IMR-90 (cell line): ENCODE data around the gene ADSS1. TPM values are rescaled to one million over a fixed set of nuclear protein-coding genes. Genes with fewer than 3 reads are reported as not detected.

Experiments
- ATAC-seq: fragments of 200-7000 bp; cut with Tn5 transposase; 2 replicates; pipeline ENCODE4 v1.9.1; 2020; ENCODE audit warnings: low read depth, mild to moderate bottlenecking, moderate library complexity
- BruUV-seq: library from RNA; stranded (reverse); fragments of 400-500 nt; replicated peaks from 2 replicates; lab custom pipeline; 2021; lab: Mats Ljungman, UMichigan
- CTCF ChIA-PET: fragments of 300-600 bp; formaldehyde crosslinking; extraction: SDS; loops from one replicate; lab custom pipeline; 2021; ENCODE audit warnings: antibody characterized with exemption; lab: Yijun Ruan, JAX
- POLR2A ChIA-PET: fragments of 300-600 bp; sonication (Branson Sonifier 250); formaldehyde crosslinking; loops from one replicate; lab custom pipeline; 2022; ENCODE audit warnings: antibody characterized with exemption; ENCODE audit not compliant: unreplicated experiment; lab: Charles Lee
- DNase-seq: peaks from one replicate; pipeline ENCODE4 v3.0.0; 2013
- H2AFZ ChIP-seq: replicated peaks from 2 replicates; pipeline ENCODE3; 2013; ENCODE audit warnings: low read length, mild to moderate bottlenecking; ENCODE audit not compliant: poor library complexity
- H2AK5ac ChIP-seq: 2 replicates; pipeline ENCODE4 v1.6.1; 2013; ENCODE audit warnings: low read depth, low read length, inconsistent platforms
- H2AK9ac ChIP-seq: replicated peaks from 2 replicates; pipeline ENCODE3; 2013; ENCODE audit warnings: mild to moderate bottlenecking, low read depth, low read length, moderate library complexity; ENCODE audit not compliant: poor library complexity
- H2BK120ac ChIP-seq: 2 replicates; pipeline ENCODE4 v1.6.1; 2013; ENCODE audit warnings: low read depth, low read length, inconsistent platforms
- H2BK15ac ChIP-seq: 3 replicates; pipeline ENCODE4 v1.6.1; 2013; ENCODE audit warnings: low read depth, low read length, inconsistent platforms
- H2BK20ac ChIP-seq: 2 replicates; pipeline ENCODE4 v1.6.1; 2013; ENCODE audit warnings: low read depth, mild to moderate bottlenecking, inconsistent platforms, low read length, moderate library complexity
- H2BK5ac ChIP-seq: 2 replicates; pipeline ENCODE4 v1.6.1; 2013; ENCODE audit warnings: mild to moderate bottlenecking, low read depth, low read length, inconsistent platforms; ENCODE audit not compliant: poor library complexity, severe bottlenecking
- H3K14ac ChIP-seq: replicated peaks from 2 replicates; pipeline ENCODE4 v1.6.1; 2013; ENCODE audit warnings: low read depth, low read length, inconsistent platforms
- H3K18ac ChIP-seq: 2 replicates; pipeline ENCODE4 v1.6.1; 2013; ENCODE audit warnings: low read depth, low read length, control low read depth
- H3K23ac ChIP-seq: 2 replicates; pipeline ENCODE4 v1.6.1; 2013; ENCODE audit warnings: low read depth, low read length, inconsistent platforms
- H3K27ac ChIP-seq: 2 replicates; pipeline ENCODE4 v1.5.1; 2013; ENCODE audit warnings: mild to moderate bottlenecking, control low read depth, low read length; ENCODE audit not compliant: insufficient read depth
- H3K27me3 ChIP-seq: 2 replicates; pipeline ENCODE4 v1.6.1; 2013; ENCODE audit warnings: low read length; ENCODE audit not compliant: control insufficient read depth, insufficient read depth
- H3K36me3 ChIP-seq: 2 replicates; pipeline ENCODE4 v1.6.1; 2013; ENCODE audit warnings: low read length, mixed read lengths; ENCODE audit not compliant: control insufficient read depth, insufficient read depth
- H3K4ac ChIP-seq: 2 replicates; pipeline ENCODE4 v1.6.1; 2013; ENCODE audit warnings: low read depth, low read length, inconsistent platforms
- H3K4me1 ChIP-seq: 2 replicates; pipeline ENCODE4 v1.6.1; 2013; ENCODE audit warnings: low read length, mixed read lengths; ENCODE audit not compliant: control insufficient read depth, insufficient read depth
- H3K4me2 ChIP-seq: 2 replicates; pipeline ENCODE4 v1.6.1; 2013; ENCODE audit warnings: low read depth, mild to moderate bottlenecking, control low read depth, low read length, moderate library complexity
- H3K4me3 ChIP-seq: 2 replicates; pipeline ENCODE4 v1.5.1; 2013; ENCODE audit warnings: low read depth, mild to moderate bottlenecking, control low read depth, low read length, moderate library complexity; ENCODE audit not compliant: insufficient read depth
- H3K56ac ChIP-seq: 2 replicates; pipeline ENCODE4 v1.6.1; 2013; ENCODE audit warnings: low read length, inconsistent platforms; ENCODE audit not compliant: insufficient read depth; ENCODE audit errors: extremely low read depth
- H3K79me1 ChIP-seq, 2 experiments: 2 replicates each; pipeline ENCODE4 v1.6.1; 2013; ENCODE audit warnings: low read length in 2 of 2, inconsistent platforms in 1 of 2, low read depth in 1 of 2
- H3K9ac ChIP-seq: 2 replicates; pipeline ENCODE4 v1.6.1; 2013; ENCODE audit warnings: low read depth, low read length, control low read depth
- H3K9me1 ChIP-seq: 2 replicates; pipeline ENCODE4 v1.6.1; 2013; ENCODE audit warnings: low read length, inconsistent platforms; ENCODE audit not compliant: insufficient read depth
- H3K9me3 ChIP-seq: 2 replicates; pipeline ENCODE4 v1.6.1; 2013; ENCODE audit warnings: low read length; ENCODE audit not compliant: control insufficient read depth, insufficient read depth
- H4K20me1 ChIP-seq: 2 replicates; pipeline ENCODE4 v1.6.1; 2013; ENCODE audit warnings: low read length, inconsistent platforms; ENCODE audit not compliant: insufficient read depth
- H4K5ac ChIP-seq: 2 replicates; pipeline ENCODE4 v1.6.1; 2013; ENCODE audit warnings: mild to moderate bottlenecking, low read depth, low read length, control low read depth
- H4K8ac ChIP-seq, 2 experiments: 2 replicates each; pipeline ENCODE4 v1.6.1; 2013; ENCODE audit warnings: low read depth in 2 of 2, low read length in 2 of 2, control low read depth in 1 of 2, inconsistent platforms in 1 of 2
- H4K91ac ChIP-seq: 2 replicates; pipeline ENCODE4 v1.6.1; 2013; ENCODE audit warnings: low read depth, low read length, inconsistent platforms; ENCODE audit not compliant: insufficient read depth
- FOS ChIP-seq: fragments of 150-350 bp; IDR thresholded peaks from 2 replicates; pipeline ENCODE4 v1.6.1; 2016; ENCODE audit warnings: low read depth, low read length
- NFE2L2 ChIP-seq: fragments of 150-350 bp; IDR thresholded peaks from 2 replicates; pipeline ENCODE4 v1.6.1; 2016; ENCODE audit warnings: low read depth, mild to moderate bottlenecking, low read length
- WGBS, 2 experiments: methylation state at CpG; one replicate each; pipeline versions ENCODE4 v1.1.5 to v1.1.7; 2013; ENCODE audit warnings: missing lambda C conversion rate in 2 of 2; ENCODE audit not compliant: insufficient read length in 1 of 2; ENCODE audit errors: extremely low coverage in 2 of 2; 5-methylcytosine and 5-hydroxymethylcytosine counted together
- dilution Hi-C: fragments of 300-500 bp; cut with HindIII; formaldehyde crosslinking; loops from one replicate; pipeline ENCODE4 v1.14.3; 2018; ENCODE audit warnings: low sequenced_read_pairs; ENCODE audit not compliant: unreplicated experiment
- in situ Hi-C: fragments of 300-500 bp; cut with MboI; formaldehyde crosslinking; loops from 3 replicates; pipeline ENCODE4 v1.14.3; 2019; ENCODE audit warnings: low sequenced_read_pairs, inconsistent platforms, mixed read lengths
- intact Hi-C: fragments of 100-400 bp; cut with micrococcal nuclease; formaldehyde crosslinking; loops from 2 replicates; pipeline ENCODE4 v1.10.0; 2022
- polyA plus RNA-seq, 3 experiments: library from polyadenylated mRNA; depleted of rRNA; stranded (reverse); fragments of >200 nt; gene quantifications; 2 replicates each; pipeline ENCODE4 v1.2.3, GENCODE V29; 2012; ENCODE audit warnings: low replicate concordance in 1 of 3
- total RNA-seq: library from RNA; depleted of rRNA; stranded (reverse); fragments of >200 nt; gene quantifications from 2 replicates; pipeline ENCODE4 v1.2.3, GENCODE V29; 2012
- TF ChIP-seq, protein P1 (sequence below): fragments of 150-350 bp; IDR thresholded peaks from 2 replicates; pipeline ENCODE4 v1.6.1; 2017; ENCODE audit warnings: mild to moderate bottlenecking, antibody characterized with exemption, low read length, low read depth

The ADSS1 gene
- total and polyA plus RNA-seq, 2 of the 4 experiments (the other 2 are of a cell fraction): 1.8 to 5.2 TPM

DNA sequence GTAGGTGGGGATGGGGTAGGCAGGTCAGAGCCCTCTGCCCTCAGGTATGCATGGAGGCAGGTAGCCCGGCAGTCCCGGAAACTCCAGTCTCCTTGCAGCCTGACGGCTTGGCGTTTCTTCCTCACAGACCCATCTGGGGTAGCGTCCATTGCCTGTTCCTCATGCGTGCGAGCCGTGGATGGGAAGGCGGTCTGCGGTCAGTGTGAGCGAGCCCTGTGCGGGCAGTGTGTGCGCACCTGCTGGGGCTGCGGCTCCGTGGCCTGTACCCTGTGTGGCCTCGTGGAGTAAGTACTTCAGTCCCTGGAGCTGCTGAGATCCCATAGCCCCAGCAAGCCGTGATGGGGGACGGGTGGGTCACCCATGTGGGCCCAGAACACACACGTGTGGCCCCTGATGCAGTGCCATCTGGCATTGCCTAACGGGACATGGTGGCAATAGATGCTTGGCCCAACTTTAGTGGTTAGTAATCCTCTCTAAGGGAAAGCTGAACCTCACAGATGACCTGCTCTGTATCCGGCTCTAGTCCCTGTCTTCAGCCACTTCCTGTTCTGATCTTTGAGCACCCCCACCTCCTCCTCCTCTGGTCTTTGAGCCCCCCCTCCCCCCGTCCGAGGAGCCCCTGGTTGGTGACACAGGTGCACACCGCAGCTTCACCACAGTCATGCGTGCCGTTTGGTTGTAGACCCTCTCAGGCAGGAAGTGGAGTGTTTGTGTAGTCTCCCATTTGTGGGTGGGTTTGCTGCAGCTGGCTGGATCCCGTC is 32.6 kb downstream of the ADSS1 start:
- H3K14ac ChIP-seq: no peak overlapping the region
- BruUV-seq: no TSS peak
- H2BK15ac ChIP-seq: no peak overlapping the region
- ChIA-PET POLR2A (no interaction called here), CTCF (no interaction called here)
- in situ Hi-C loops (no loop called here), dilution Hi-C loops (no loop called here), intact Hi-C loops (no loop called here)
- no peak overlapping the region for H2AFZ ChIP-seq
- no peak overlapping the region for H4K91ac ChIP-seq
- peaks cover 39% of the 10 kb centered on the region for H3K36me3 ChIP-seq
- no peak overlapping the region for H3K23ac ChIP-seq
- H3K4ac ChIP-seq: no peak overlapping the region
- no peaks in the 10 kb centered on the region for H3K27me3 ChIP-seq
- H3K4me1 ChIP-seq: peaks cover 6% of the 10 kb centered on the region; the same call in 1 of the 2 replicates
- no peak overlapping the region for H2AK9ac ChIP-seq
- H3K79me1 ChIP-seq: peaks cover 8 to 63% of the 10 kb centered on the region in 2 experiments; a peak in 2 of 4 replicates
- no peak overlapping the region for H2AK5ac ChIP-seq
- no peak overlapping the region for H4K5ac ChIP-seq
- no peak overlapping the region for H2BK5ac ChIP-seq
- H3K18ac ChIP-seq: no peak overlapping the region
- TF ChIP-seq NFE2L2 (no peak), FOS (no peak)
- TF ChIP-seq, protein P1, sequence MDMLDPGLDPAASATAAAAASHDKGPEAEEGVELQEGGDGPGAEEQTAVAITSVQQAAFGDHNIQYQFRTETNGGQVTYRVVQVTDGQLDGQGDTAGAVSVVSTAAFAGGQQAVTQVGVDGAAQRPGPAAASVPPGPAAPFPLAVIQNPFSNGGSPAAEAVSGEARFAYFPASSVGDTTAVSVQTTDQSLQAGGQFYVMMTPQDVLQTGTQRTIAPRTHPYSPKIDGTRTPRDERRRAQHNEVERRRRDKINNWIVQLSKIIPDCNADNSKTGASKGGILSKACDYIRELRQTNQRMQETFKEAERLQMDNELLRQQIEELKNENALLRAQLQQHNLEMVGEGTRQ: no peak
- H2BK120ac ChIP-seq: no peak overlapping the region
- no peak overlapping the region for H3K27ac ChIP-seq
- no peak overlapping the region for H3K56ac ChIP-seq
- H3K4me2 ChIP-seq: no peak overlapping the region
- H4K20me1 ChIP-seq: peaks cover 56% of the 10 kb centered on the region
- H3K4me3 ChIP-seq: no peak overlapping the region
- no peaks in the 10 kb centered on the region for H3K9me1 ChIP-seq
- 97% methylated on average over 14 of the region's 27 CpGs; no CpG with 5 or more reads in 1 of the 2 experiments for WGBS, 2 experiments
- no peak overlapping the region for H2BK20ac ChIP-seq
- no peak for ATAC-seq
- no peak for DNase-seq
- H3K9ac ChIP-seq: no peak overlapping the region
- no peaks in the 10 kb centered on the region for H3K9me3 ChIP-seq
- no peak overlapping the region for H4K8ac ChIP-seq
